ENCODE results near the gene DMTF1. TPM values are rescaled to one million over a fixed set of nuclear protein-coding genes. Genes with fewer than 3 reads are reported as not detected.
A peak's percentile ranks its signal among the peaks of the same experiment; 100 is the strongest.

The DMTF1 gene
- polyA plus RNA-seq, 1 of the 3 experiments (the other 2 are of a cell fraction): 108 TPM

GRCh38 chr7:87151002-87151728, 1.1 kb upstream of the DMTF1 start:
- H3K27ac ChIP-seq (ENCODE audit: low read depth in 2 of 2, low read length in 1 of 2): peak overlapping the region; percentile 96 to 99
- peak overlapping the region; percentile 96 for H3K9ac ChIP-seq
- H3K27me3 ChIP-seq (ENCODE audit: insufficient read depth): no peaks in the 10 kb centered on the region
- ChIA-PET CTCF (interaction anchor here (1.2 to 11.5 kb wide), 6 partner anchors 93 to 235 kb away, joined by 3 to 295 read pairs (median 19); partner anchors contain the start of gene ELAPOR2), POLR2A (interaction anchor here (1.2 to 3.2 kb wide), 9 partner anchors 10 to 216 kb away, joined by 3 to 22 read pairs (median 6); partner anchors contain the start of genes ELAPOR2 and TMEM243)
- H3K9me3 ChIP-seq: no peaks in the 10 kb centered on the region
- WGBS (ENCODE audit: low lambda C conversion rate): 40% methylated on average over 9 of the region's 9 CpGs
- H3K4me3 ChIP-seq (ENCODE audit: low read depth in 2 of 2, low read length in 1 of 2): peak overlapping the region; percentile 73 to 92
- peak overlapping the region; percentile 79 for H3K4me2 ChIP-seq
- peak; percentile 35 for DNase-seq
- H3K4me1 ChIP-seq (ENCODE audit: control insufficient read depth in 1 of 2, insufficient read depth in 2 of 2, low read depth in 1 of 2, low read length in 1 of 2): peaks cover 14 to 29% of the 10 kb centered on the region in 2 experiments; a peak in 3 of 4 replicates
- peaks cover 34% of the 10 kb centered on the region for H3K79me2 ChIP-seq (ENCODE audit: insufficient read depth)
- H3K9me2 ChIP-seq: no peaks in the 10 kb centered on the region
- H3F3A ChIP-seq (replicated peaks; ENCODE audit: insufficient read depth): peaks cover 20% of the 10 kb centered on the region
- TF ChIP-seq RAD21 (IDR thresholded peaks at IDR 0.05; ENCODE audit: low read length) (no peak), CTCF (IDR thresholded peaks at IDR 0.05) (no peak), TEAD4 (IDR thresholded peaks at IDR 0.05; ENCODE audit: borderline replicate concordance, insufficient read depth) (no peak), NRF1 (IDR thresholded peaks at IDR 0.05; ENCODE audit: low read depth, low read length) (no peak), POLR2AphosphoS5 (IDR thresholded peaks at IDR 0.05; ENCODE audit: low read depth, low read length) (no peak), JUND (IDR thresholded peaks at IDR 0.05) (no peak), FOSL2 (IDR thresholded peaks at IDR 0.05; ENCODE audit: borderline replicate concordance, low read depth) (no peak), NFIC (IDR thresholded peaks at IDR 0.05; ENCODE audit: borderline replicate concordance) (no peak), ELF1 (IDR thresholded peaks at IDR 0.05) (no peak), FOXJ3 (CRISPR knock-in tag; IDR thresholded peaks at IDR 0.05) (no peak), TAF1 (IDR thresholded peaks at IDR 0.05; ENCODE audit: borderline replicate concordance, low read depth, low read length) (no peak), MEF2A (IDR thresholded peaks at IDR 0.05; ENCODE audit: borderline replicate concordance, low read depth) (no peak), RFX5 (IDR thresholded peaks at IDR 0.05; ENCODE audit: low read length) (no peak), SIN3A (IDR thresholded peaks at IDR 0.05; ENCODE audit: borderline replicate concordance, low read depth, low read length) (no peak), GABPA (IDR thresholded peaks at IDR 0.05; ENCODE audit: low read depth) (no peak)
- TF ChIP-seq, protein P1, sequence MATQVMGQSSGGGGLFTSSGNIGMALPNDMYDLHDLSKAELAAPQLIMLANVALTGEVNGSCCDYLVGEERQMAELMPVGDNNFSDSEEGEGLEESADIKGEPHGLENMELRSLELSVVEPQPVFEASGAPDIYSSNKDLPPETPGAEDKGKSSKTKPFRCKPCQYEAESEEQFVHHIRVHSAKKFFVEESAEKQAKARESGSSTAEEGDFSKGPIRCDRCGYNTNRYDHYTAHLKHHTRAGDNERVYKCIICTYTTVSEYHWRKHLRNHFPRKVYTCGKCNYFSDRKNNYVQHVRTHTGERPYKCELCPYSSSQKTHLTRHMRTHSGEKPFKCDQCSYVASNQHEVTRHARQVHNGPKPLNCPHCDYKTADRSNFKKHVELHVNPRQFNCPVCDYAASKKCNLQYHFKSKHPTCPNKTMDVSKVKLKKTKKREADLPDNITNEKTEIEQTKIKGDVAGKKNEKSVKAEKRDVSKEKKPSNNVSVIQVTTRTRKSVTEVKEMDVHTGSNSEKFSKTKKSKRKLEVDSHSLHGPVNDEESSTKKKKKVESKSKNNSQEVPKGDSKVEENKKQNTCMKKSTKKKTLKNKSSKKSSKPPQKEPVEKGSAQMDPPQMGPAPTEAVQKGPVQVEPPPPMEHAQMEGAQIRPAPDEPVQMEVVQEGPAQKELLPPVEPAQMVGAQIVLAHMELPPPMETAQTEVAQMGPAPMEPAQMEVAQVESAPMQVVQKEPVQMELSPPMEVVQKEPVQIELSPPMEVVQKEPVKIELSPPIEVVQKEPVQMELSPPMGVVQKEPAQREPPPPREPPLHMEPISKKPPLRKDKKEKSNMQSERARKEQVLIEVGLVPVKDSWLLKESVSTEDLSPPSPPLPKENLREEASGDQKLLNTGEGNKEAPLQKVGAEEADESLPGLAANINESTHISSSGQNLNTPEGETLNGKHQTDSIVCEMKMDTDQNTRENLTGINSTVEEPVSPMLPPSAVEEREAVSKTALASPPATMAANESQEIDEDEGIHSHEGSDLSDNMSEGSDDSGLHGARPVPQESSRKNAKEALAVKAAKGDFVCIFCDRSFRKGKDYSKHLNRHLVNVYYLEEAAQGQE (IDR thresholded peaks at IDR 0.05; ENCODE audit: low read depth, low read length): no peak
- TF ChIP-seq, protein P2, sequence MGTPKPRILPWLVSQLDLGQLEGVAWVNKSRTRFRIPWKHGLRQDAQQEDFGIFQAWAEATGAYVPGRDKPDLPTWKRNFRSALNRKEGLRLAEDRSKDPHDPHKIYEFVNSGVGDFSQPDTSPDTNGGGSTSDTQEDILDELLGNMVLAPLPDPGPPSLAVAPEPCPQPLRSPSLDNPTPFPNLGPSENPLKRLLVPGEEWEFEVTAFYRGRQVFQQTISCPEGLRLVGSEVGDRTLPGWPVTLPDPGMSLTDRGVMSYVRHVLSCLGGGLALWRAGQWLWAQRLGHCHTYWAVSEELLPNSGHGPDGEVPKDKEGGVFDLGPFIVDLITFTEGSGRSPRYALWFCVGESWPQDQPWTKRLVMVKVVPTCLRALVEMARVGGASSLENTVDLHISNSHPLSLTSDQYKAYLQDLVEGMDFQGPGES (IDR thresholded peaks at IDR 0.05; ENCODE audit: low read depth, low read length): no peak
- H4K20me1 ChIP-seq (ENCODE audit: insufficient read depth): peaks cover 27% of the 10 kb centered on the region
- peaks cover 15 to 19% of the 10 kb centered on the region in 2 experiments for H3K36me3 ChIP-seq (replicated peaks in 1 of 2; ENCODE audit: control insufficient read depth in 1 of 2, insufficient read depth in 2 of 2, low read length in 1 of 2)
- peak overlapping the region; percentile 87 for H2AFZ ChIP-seq (ENCODE audit: low read depth)
